H1 (cell line): ENCODE measurements around the gene SKIC8. TPM values are rescaled to one million over a fixed set of nuclear protein-coding genes. Genes with fewer than 3 reads are reported as not detected.
A peak's percentile ranks its signal among the peaks of the same experiment; 100 is the strongest.

Experiments used
- ASH2L ChIP-seq: fragments of 200-600, 300-600 bp; sonication (generic); IDR thresholded peaks from one replicate; pipeline ENCODE4 v1.7.1; 2017; ENCODE audit warnings: low read length
- NANOG ChIP-seq: IDR thresholded peaks from 2 replicates; pipeline ENCODE4 v1.6.1; 2011; ENCODE audit warnings: low read length, low read depth, mild to moderate bottlenecking, inconsistent platforms; ENCODE audit not compliant: insufficient read depth, poor library complexity, severe bottlenecking
- PHF8 ChIP-seq: fragments of 200-600 bp; sonication (generic); conservative IDR thresholded peaks from 2 replicates; pipeline ENCODE4 v1.7.1; 2012; ENCODE audit warnings: low read depth, mild to moderate bottlenecking, inconsistent platforms, low read length, moderate library complexity
- RAD21 ChIP-seq, 2 experiments: IDR thresholded peaks in 1 of 2; conservative IDR thresholded peaks in 1 of 2; 2 replicates each; pipeline ENCODE4 v1.6.1; 2011; ENCODE audit warnings: low read depth in 2 of 2, low read length in 2 of 2, improper control_type of control experiment in 1 of 2, inconsistent platforms in 1 of 2, mild to moderate bottlenecking in 1 of 2, moderate library complexity in 1 of 2
- RNF2 ChIP-seq: fragments of 200-900, 300-1000 bp; sonication (generic); IDR thresholded peaks from 2 replicates; pipeline ENCODE4 v1.7.1; 2016; ENCODE audit warnings: borderline replicate concordance, low read depth, mild to moderate bottlenecking, antibody characterized with exemption, low read length; ENCODE audit not compliant: poor library complexity, severe bottlenecking; ENCODE audit errors: missing control alignments
- SAP30 ChIP-seq: fragments of 300-600 bp; sonication (generic); IDR thresholded peaks from 2 replicates; pipeline ENCODE4 v1.7.1; 2012; ENCODE audit warnings: low read length, moderate library complexity, mild to moderate bottlenecking, inconsistent platforms; ENCODE audit not compliant: insufficient read depth, insufficient replicate concordance
- polyA plus RNA-seq, 7 experiments: library from polyadenylated mRNA; depleted of rRNA in 3 of 7; stranded (reverse) in 5 of 7; unstranded in 2 of 7; fragments of >200 nt in 5 of 7; fragments of 200-250 nt in 2 of 7; gene quantifications; 1 replicate in 5 of 7; 2 replicates in 1 of 7; 4 replicates in 1 of 7; pipeline versions ENCODE4 v1.2.1 to v1.2.3, GENCODE V29; 2011 to 2013; ENCODE audit warnings: missing spikeins in 2 of 7, mixed read lengths in 2 of 7
- total RNA-seq: library from RNA; stranded (reverse); fragmentation: NEBNext Ultra II Directional; extraction: Animal tissue kit (Norgen Biotek cat#: 25700); gene quantifications from 2 replicates; pipeline ENCODE4 v1.2.1, GENCODE V29; 2021
- TF ChIP-seq, protein P1 (sequence below): IDR thresholded peaks from 2 replicates; pipeline ENCODE4 v1.6.1; 2012; ENCODE audit warnings: inconsistent platforms

Gene SKIC8
- total and polyA plus RNA-seq, 2 of the 8 experiments (the other 6 are each of a cell fraction or from before 2014, with no cell fraction given), result 44.2 to 77.7 TPM

DNA sequence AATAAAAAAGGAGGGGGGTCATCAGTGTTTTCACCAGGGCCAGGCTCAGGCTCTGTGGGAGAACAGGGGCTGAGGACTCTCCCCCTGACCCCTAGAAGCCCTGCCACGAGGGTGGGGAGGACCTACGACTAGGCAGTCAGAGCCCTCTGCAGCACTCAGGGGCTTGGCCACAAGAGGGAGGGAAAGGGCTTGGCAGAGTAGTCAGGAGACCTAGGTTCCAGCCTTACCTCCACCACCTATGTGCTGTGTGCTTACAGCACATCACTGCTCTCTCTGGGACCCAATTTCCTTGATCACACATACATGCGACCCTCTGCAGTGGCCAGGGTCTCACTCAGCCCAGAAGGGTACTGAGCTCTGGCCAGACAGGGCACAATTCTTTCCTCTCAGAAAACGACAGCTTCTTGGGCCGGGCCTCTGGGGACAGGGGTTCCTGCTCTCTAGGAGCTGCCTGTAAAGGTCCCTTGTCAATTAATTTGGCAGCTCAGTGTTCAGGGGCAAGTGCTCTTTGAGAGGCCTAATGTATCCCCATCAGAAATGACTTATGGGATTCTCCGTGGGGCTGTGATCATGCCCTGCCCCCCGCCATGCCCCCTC lies 16.4 kb upstream of the SKIC8 start (continued):
- TF ChIP-seq NANOG, result no peak
- TF ChIP-seq, protein P1, sequence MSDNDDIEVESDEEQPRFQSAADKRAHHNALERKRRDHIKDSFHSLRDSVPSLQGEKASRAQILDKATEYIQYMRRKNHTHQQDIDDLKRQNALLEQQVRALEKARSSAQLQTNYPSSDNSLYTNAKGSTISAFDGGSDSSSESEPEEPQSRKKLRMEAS, result no peak
- no peak for TF ChIP-seq ASH2L
- no peak for TF ChIP-seq PHF8
- peak; percentile 92 to 93 for TF ChIP-seq RAD21 (IDR thresholded peaks at IDR 0.05 in 1 of 2, conservative IDR thresholded peaks at IDR 0.05 in 1 of 2; ENCODE audit: low read depth in 2 of 2, low read length in 2 of 2)
- no peak for TF ChIP-seq RNF2
- TF ChIP-seq SAP30, result no peak
